GM12878 (cell line): ENCODE measurements around the gene SLC2A4RG. TPM values are rescaled to one million over a fixed set of nuclear protein-coding genes. Genes with fewer than 3 reads are reported as not detected.

Source experiments
- ATAC-seq: fragments of 200-7000 bp; cut with Tn5 transposase; 3 replicates; pipeline ENCODE4 v1.9.1; 2020; ENCODE audit warnings: mild to moderate bottlenecking, moderate library complexity
- BruUV-seq: library from RNA; stranded (reverse); fragments of 400-500 nt; replicated peaks from 2 replicates; lab custom pipeline; 2021; lab: Mats Ljungman, UMichigan
- CTCF ChIA-PET: fragments of 300-600 bp; sonication (Branson Sonifier 250); formaldehyde crosslinking; extraction: SDS; loops from one replicate; lab custom pipeline; 2021; ENCODE audit warnings: inconsistent platforms; lab: Yijun Ruan, JAX
- POLR2A ChIA-PET: fragments of 350-600 bp; formaldehyde crosslinking; extraction: SDS; loops from one replicate; lab custom pipeline; 2021; ENCODE audit warnings: inconsistent platforms; lab: Charles Lee
- RAD21 ChIA-PET: fragments of 300-600 bp; sonication (Branson Sonifier 250); formaldehyde crosslinking; loops from one replicate; lab custom pipeline; 2023; ENCODE audit warnings: antibody characterized with exemption; ENCODE audit not compliant: unreplicated experiment; lab: Charles Lee
- SMC1A ChIA-PET: fragments of 300-600 bp; sonication (Branson Sonifier 250); formaldehyde crosslinking; loops from one replicate; lab custom pipeline; 2023; ENCODE audit not compliant: unreplicated experiment, uncharacterized antibody; lab: Charles Lee
- DNase-seq: peaks from one replicate; pipeline ENCODE4 v3.0.0-alpha.2; 2011; ENCODE audit warnings: low read depth, low spot score
- FAIRE-seq: peaks from 3 replicates; lab custom pipeline; 2011; peaks lifted over from hg19 to GRCh38; lab: Jason Lieb, UNC
- H2AFZ ChIP-seq: 2 replicates; pipeline ENCODE4 v1.6.0; 2011; ENCODE audit warnings: low read depth, low read length, control low read depth; ENCODE audit not compliant: control insufficient read depth
- H3K27ac ChIP-seq: 2 replicates; pipeline ENCODE4 v1.5.1; 2011; ENCODE audit warnings: control low read depth; ENCODE audit not compliant: control insufficient read depth, insufficient read depth
- H3K27me3 ChIP-seq, 2 experiments: replicated peaks in 1 of 2; 2 replicates each; pipeline versions ENCODE4 v1.6.0 to v1.6.1; 2011; ENCODE audit warnings: low read length in 1 of 2; ENCODE audit not compliant: control insufficient read depth in 2 of 2, insufficient read depth in 2 of 2
- H3K36me3 ChIP-seq, 2 experiments: 2 replicates each; pipeline ENCODE4 v1.5.1; 2011; ENCODE audit warnings: low read length in 1 of 2; ENCODE audit not compliant: control insufficient read depth in 2 of 2, insufficient read depth in 2 of 2
- H3K4me1 ChIP-seq: 2 replicates; pipeline ENCODE4 v1.6.1; 2011; ENCODE audit warnings: mild to moderate bottlenecking, low read length, moderate library complexity, mixed read lengths; ENCODE audit not compliant: control insufficient read depth, insufficient read depth
- H3K4me2 ChIP-seq: 2 replicates; pipeline ENCODE4 v1.6.0; 2011; ENCODE audit warnings: control low read depth; ENCODE audit not compliant: control insufficient read depth, insufficient read depth
- H3K4me3 ChIP-seq: fragments of 200-600 bp; sonication (generic); 2 replicates; pipeline ENCODE4 v1.5.1; 2016
- H3K79me2 ChIP-seq: 2 replicates; pipeline ENCODE4 v1.6.0; 2011; ENCODE audit warnings: low read length; ENCODE audit not compliant: control insufficient read depth, insufficient read depth
- H3K9ac ChIP-seq: 2 replicates; pipeline ENCODE4 v1.8.0; 2011; ENCODE audit warnings: low read length, control low read depth, mixed read lengths; ENCODE audit not compliant: control insufficient read depth, insufficient read depth
- H3K9me3 ChIP-seq: replicated peaks from 3 replicates; pipeline ENCODE4 v1.5.1; 2011; ENCODE audit warnings: mild to moderate bottlenecking, low read length; ENCODE audit not compliant: control insufficient read depth, insufficient read depth
- H4K20me1 ChIP-seq: 2 replicates; pipeline ENCODE4 v1.6.0; 2011; ENCODE audit not compliant: control insufficient read depth, insufficient read depth
- ATF7 ChIP-seq: fragments of 450-650 bp; IDR thresholded peaks from 2 replicates; pipeline ENCODE4 v1.6.1; 2016; ENCODE audit warnings: low read depth, mild to moderate bottlenecking
- CREB1 ChIP-seq: IDR thresholded peaks from 2 replicates; pipeline ENCODE4 v1.6.1; 2012; ENCODE audit warnings: low read depth, mild to moderate bottlenecking, inconsistent platforms
- EED ChIP-seq: sonication (generic); IDR thresholded peaks from 2 replicates; pipeline ENCODE4 v1.6.1; 2016; ENCODE audit warnings: antibody characterized with exemption, low read depth
- EGR1 ChIP-seq, 2 experiments: IDR thresholded peaks; 1 replicate in 1 of 2; 2 replicates in 1 of 2; pipeline ENCODE4 v1.6.1; 2011 to 2012; ENCODE audit warnings: low read depth in 2 of 2, low read length in 2 of 2, borderline replicate concordance in 1 of 2, mild to moderate bottlenecking in 1 of 2, moderate library complexity in 1 of 2
- GABPA ChIP-seq: IDR thresholded peaks from 2 replicates; pipeline ENCODE4 v1.6.1; 2014; ENCODE audit warnings: antibody characterized with exemption, low read depth, mild to moderate bottlenecking, inconsistent platforms
- HDGF ChIP-seq: fragments of 450-650 bp; IDR thresholded peaks from 2 replicates; pipeline ENCODE4 v1.6.1; 2016; ENCODE audit warnings: antibody characterized with exemption
- IKZF1 ChIP-seq: fragments of 450-650 bp; conservative IDR thresholded peaks from 2 replicates; pipeline ENCODE4 v1.6.1; 2017; ENCODE audit warnings: antibody characterized with exemption, mild to moderate bottlenecking
- KDM1A ChIP-seq: fragments of 200-600 bp; sonication (generic); IDR thresholded peaks from 2 replicates; pipeline ENCODE4 v1.6.1; 2016; ENCODE audit warnings: borderline replicate concordance
- MTA2 ChIP-seq: fragments of 450-650 bp; IDR thresholded peaks from 2 replicates; pipeline ENCODE4 v1.6.1; 2016; ENCODE audit warnings: low read depth, mild to moderate bottlenecking, moderate library complexity
- MYB ChIP-seq: fragments of 150-350 bp; IDR thresholded peaks from 2 replicates; pipeline ENCODE4 v1.6.1; 2014; ENCODE audit warnings: mild to moderate bottlenecking, low read depth, low read length, borderline replicate concordance
- NFYB ChIP-seq: IDR thresholded peaks from 2 replicates; pipeline ENCODE4 v1.6.1; 2011; ENCODE audit warnings: low read depth, mild to moderate bottlenecking, low read length, improper control_type of control experiment, moderate library complexity; ENCODE audit not compliant: insufficient read depth
- NR2C1 ChIP-seq: fragments of 450-650 bp; IDR thresholded peaks from 2 replicates; pipeline ENCODE4 v1.6.1; 2017; ENCODE audit warnings: antibody characterized with exemption, mild to moderate bottlenecking, moderate library complexity
- POLR2A ChIP-seq: IDR thresholded peaks from 2 replicates; pipeline ENCODE4 v1.6.1; 2011; ENCODE audit warnings: low read depth, mild to moderate bottlenecking, low read length
- POU2F2 ChIP-seq: IDR thresholded peaks from 3 replicates; pipeline ENCODE4 v1.6.1; 2011; ENCODE audit warnings: low read depth, mild to moderate bottlenecking, low read length, borderline replicate concordance
- RAD21 ChIP-seq: IDR thresholded peaks from 2 replicates; pipeline ENCODE4 v1.6.1; 2011; ENCODE audit warnings: mild to moderate bottlenecking, low read depth, low read length, moderate library complexity; ENCODE audit not compliant: insufficient read depth
- SMC3 ChIP-seq: IDR thresholded peaks from 2 replicates; pipeline ENCODE4 v1.6.1; 2011; ENCODE audit warnings: low read length, improper control_type of control experiment, borderline replicate concordance
- TCF3 ChIP-seq: IDR thresholded peaks from 2 replicates; pipeline ENCODE4 v1.6.1; 2012; ENCODE audit warnings: low read depth, mild to moderate bottlenecking, low read length, borderline replicate concordance; ENCODE audit not compliant: insufficient read depth
- WRNIP1 ChIP-seq: IDR thresholded peaks from 2 replicates; pipeline ENCODE4 v1.6.1; 2011; ENCODE audit warnings: low read depth, low read length, improper control_type of control experiment, borderline replicate concordance
- YY1 ChIP-seq: IDR thresholded peaks from 2 replicates; pipeline ENCODE4 v1.6.1; 2011; ENCODE audit warnings: low read depth, mild to moderate bottlenecking, low read length
- ZNF274 ChIP-seq: IDR thresholded peaks from one replicate; pipeline ENCODE4 v1.8.0; 2011; ENCODE audit not compliant: insufficient read length, insufficient read depth
- WGBS: methylation state at CpG from one replicate; pipeline ENCODE4 v1.1.6; 2016; ENCODE audit warnings: low lambda C conversion rate; ENCODE audit not compliant: insufficient replicate concordance, insufficient coverage; ENCODE audit errors: missing lambda C conversion rate; 5-methylcytosine and 5-hydroxymethylcytosine counted together
- in situ Hi-C: fragments of 300-500 bp; cut with MboI; formaldehyde crosslinking; loops from 9 replicates; pipeline ENCODE4 v1.14.3; 2018; ENCODE audit warnings: mixed read lengths
- intact Hi-C: fragments of 100-400 bp; cut with micrococcal nuclease; formaldehyde crosslinking; loops from one replicate; pipeline ENCODE4 v1.14.2; 2022; ENCODE audit not compliant: unreplicated experiment
- polyA plus RNA-seq, 11 experiments: library from polyadenylated mRNA; depleted of rRNA in 4 of 11; unstranded in 6 of 11; stranded (reverse) in 5 of 11; fragments of >200 nt; fragmentation: Nextera tagmentation in 4 of 11; fragmentation: Illumina TruSeq in 1 of 11; extraction: Ambion mirVana in 4 of 11; extraction: Trizol in 1 of 11; gene quantifications; 1 replicate in 1 of 11; 2 replicates in 10 of 11; pipeline versions ENCODE4 v1.2.1 to v1.2.3, GENCODE V29; 2011 to 2016; ENCODE audit warnings: inconsistent platforms in 2 of 11, missing spikeins in 2 of 11, low read depth in 1 of 11
- total RNA-seq, 4 experiments: library from RNA; depleted of rRNA in 3 of 4; stranded (reverse); fragments of >200 nt in 3 of 4; fragmentation: Illumina TruSeq in 1 of 4; extraction: Trizol in 1 of 4; gene quantifications; 2 replicates each; pipeline versions ENCODE4 v1.2.1 to v1.2.3, GENCODE V29; 2013 to 2021
- TF ChIP-seq, protein P1 (sequence below), 3 experiments: IDR thresholded peaks in 2 of 3; conservative IDR thresholded peaks in 1 of 3; 2 replicates each; pipeline ENCODE4 v1.5.1; 2011; ENCODE audit warnings: low read depth in 3 of 3, low read length in 3 of 3, mild to moderate bottlenecking in 3 of 3, control low read depth in 2 of 3, moderate library complexity in 2 of 3, inconsistent platforms in 1 of 3, mixed read lengths in 1 of 3; ENCODE audit not compliant: control insufficient read depth in 2 of 3, insufficient read depth in 1 of 3; ENCODE audit errors: extremely low read depth in 1 of 3

Gene SLC2A4RG
- total and polyA plus RNA-seq, 10 of the 15 experiments (the other 5 are each of a cell fraction or from before 2014, with no cell fraction given): 0.34 to 65.9 (median 13.3) TPM

GRCh38 chr20:63706852-63707557 is 32.6 kb upstream of the SLC2A4RG start:
- ChIA-PET SMC1A (interaction anchor here (1.0 to 2.6 kb wide), 7 partner anchors 16 to 169 kb away, joined by 4 to 14 read pairs (median 5); partner anchors contain the start of genes LIME1 and TPD52L2), CTCF (interaction anchor here (0.6 to 3.3 kb wide), 24 partner anchors 8 to 270 kb away, joined by 3 to 28 read pairs (median 4); partner anchors contain the start of genes LIME1, RTEL1, SLC2A4RG and TPD52L2), POLR2A (interaction anchor here (0.6 to 1.6 kb wide), 3 partner anchors 30 to 352 kb away, joined by 3 to 5 read pairs (median 4); partner anchors contain the start of genes LIME1 and SLC2A4RG), RAD21 (interaction anchor here (1.0 to 2.4 kb wide), 10 partner anchors 31 to 187 kb away, joined by 3 to 32 read pairs (median 6); partner anchors contain the start of genes LIME1, PTK6, RTEL1 and SLC2A4RG)
- peak overlapping the region; percentile 87 for H3K4me2 ChIP-seq
- WGBS: under 1% methylated on average over 45 of the region's 56 CpGs
- peak overlapping the region; percentile 77 for H3K9ac ChIP-seq
- in situ Hi-C loops: loop anchor here (5.0 kb wide), 1 partner anchor 150 kb away; no protein-coding TSS in a partner anchor
- DNase-seq (no peak), FAIRE-seq (peak; percentile 98), ATAC-seq (peak; percentile 75)
- peaks cover 12% of the 10 kb centered on the region for H3K4me1 ChIP-seq
- no peaks in the 10 kb centered on the region for H4K20me1 ChIP-seq
- no TSS peak for BruUV-seq
- peak overlapping the region; percentile 6 for H2AFZ ChIP-seq
- H3K4me3 ChIP-seq: peak overlapping the region; percentile 89
- peaks cover 46% of the 10 kb centered on the region for H3K79me2 ChIP-seq
- peaks cover under 1% of the 10 kb centered on the region; the same call in 2 of the 3 replicates for H3K9me3 ChIP-seq
- H3K27ac ChIP-seq: peak overlapping the region; percentile 74
- no peaks in the 10 kb centered on the region for H3K27me3 ChIP-seq
- intact Hi-C loops: loop anchor here (2.0 kb wide), 4 partner anchors 30 to 250 kb away; partner anchors contain the start of genes LIME1, TPD52L2 and UCKL1
- peaks cover 5 to 23% of the 10 kb centered on the region in 2 experiments for H3K36me3 ChIP-seq
- TF ChIP-seq TCF3 (0 out of 2 replicates have a peak, but pooled peaks have one; percentile 13), POU2F2 (no peak), NFYB (no peak), RAD21 (peak; percentile 94), HDGF (peak; percentile 66; the same call in 1 of the 2 replicates), CREB1 (no peak; the same call in 1 of the 2 replicates), MYB (no peak), SMC3 (peak; percentile 79), EED (peak; percentile 68), GABPA (no peak), ATF7 (no peak), KDM1A (no peak), ZNF274 (no peak), WRNIP1 (0 out of 2 replicates have a peak, but pooled peaks have one; percentile 66), YY1 (peak; percentile 76), NR2C1 (no peak), IKZF1 (no peak; the same call in 1 of the 2 replicates), MTA2 (0 out of 2 replicates have a peak, but pooled peaks have one; percentile 21), EGR1 (IDR thresholded peaks at IDR 0.05; ENCODE audit: borderline replicate concordance in 1 of 2, low read depth in 2 of 2, low read length in 2 of 2) (peak in 1 of 2 experiments; percentile 39; a peak in 1 of 3 replicates), POLR2A (no peak; the same call in 1 of the 2 replicates)
- TF ChIP-seq, protein P1, sequence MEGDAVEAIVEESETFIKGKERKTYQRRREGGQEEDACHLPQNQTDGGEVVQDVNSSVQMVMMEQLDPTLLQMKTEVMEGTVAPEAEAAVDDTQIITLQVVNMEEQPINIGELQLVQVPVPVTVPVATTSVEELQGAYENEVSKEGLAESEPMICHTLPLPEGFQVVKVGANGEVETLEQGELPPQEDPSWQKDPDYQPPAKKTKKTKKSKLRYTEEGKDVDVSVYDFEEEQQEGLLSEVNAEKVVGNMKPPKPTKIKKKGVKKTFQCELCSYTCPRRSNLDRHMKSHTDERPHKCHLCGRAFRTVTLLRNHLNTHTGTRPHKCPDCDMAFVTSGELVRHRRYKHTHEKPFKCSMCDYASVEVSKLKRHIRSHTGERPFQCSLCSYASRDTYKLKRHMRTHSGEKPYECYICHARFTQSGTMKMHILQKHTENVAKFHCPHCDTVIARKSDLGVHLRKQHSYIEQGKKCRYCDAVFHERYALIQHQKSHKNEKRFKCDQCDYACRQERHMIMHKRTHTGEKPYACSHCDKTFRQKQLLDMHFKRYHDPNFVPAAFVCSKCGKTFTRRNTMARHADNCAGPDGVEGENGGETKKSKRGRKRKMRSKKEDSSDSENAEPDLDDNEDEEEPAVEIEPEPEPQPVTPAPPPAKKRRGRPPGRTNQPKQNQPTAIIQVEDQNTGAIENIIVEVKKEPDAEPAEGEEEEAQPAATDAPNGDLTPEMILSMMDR (IDR thresholded peaks at IDR 0.05 in 2 of 3, conservative IDR thresholded peaks at IDR 0.05 in 1 of 3; ENCODE audit: control insufficient read depth in 2 of 3, extremely low read depth in 1 of 3, insufficient read depth in 1 of 3, low read depth in 3 of 3, low read length in 3 of 3): peak; percentile 75 to 91 (median 85)
